Epithelial cell of esophagus (primary cell): ENCODE results near the gene RGS4.

ENCODE experiments used
- DNase-seq: peaks from one replicate; pipeline ENCODE4 v3.0.0; 2010; ENCODE audit warnings: low read depth
- H3K4me3 ChIP-seq: 2 replicates; pipeline ENCODE4 v1.5.1; 2011; ENCODE audit warnings: mild to moderate bottlenecking, low read length, control low read depth
- CTCF ChIP-seq: IDR thresholded peaks from 2 replicates; pipeline ENCODE4 v1.5.1; 2011; ENCODE audit warnings: low read depth, mild to moderate bottlenecking, low read length, control low read depth, inconsistent platforms; ENCODE audit not compliant: insufficient read depth; ENCODE audit errors: missing control alignments

Gene RGS4

GRCh38 chr1:163119707-163120106, 50.5 kb downstream of the RGS4 start:
- no peak for TF ChIP-seq CTCF
- DNase-seq: no peak
- H3K4me3 ChIP-seq: no peak overlapping the region

GRCh38 chr1:163120372-163120771, 51.2 kb downstream of the RGS4 start:
- TF ChIP-seq CTCF: no peak
- DNase-seq: no peak
- no peak overlapping the region for H3K4me3 ChIP-seq

- no peak for TF ChIP-seq CTCF
- H3K4me3 ChIP-seq: no peak overlapping the region
- DNase-seq: no peak
Observed at GRCh38 chr1:163124812-163125211, 55.7 kb downstream of the RGS4 start.
